Choroid plexus epithelial cell (primary cell): ENCODE results near the gene LRRC23.

Experiments used
- DNase-seq: peaks from one replicate; pipeline ENCODE4 v3.0.0-alpha.2; 2010; ENCODE audit warnings: low read depth
- H3K4me3 ChIP-seq: 2 replicates; pipeline ENCODE4 v1.5.1; 2011; ENCODE audit warnings: low read depth, mild to moderate bottlenecking, control low read depth, low read length, moderate library complexity
- TF ChIP-seq, protein P1 (sequence below): conservative IDR thresholded peaks from 2 replicates; pipeline ENCODE4 v1.5.1; 2011; ENCODE audit warnings: low read depth, mild to moderate bottlenecking, control low read depth, inconsistent platforms, low read length, moderate library complexity

The LRRC23 gene

DNA sequence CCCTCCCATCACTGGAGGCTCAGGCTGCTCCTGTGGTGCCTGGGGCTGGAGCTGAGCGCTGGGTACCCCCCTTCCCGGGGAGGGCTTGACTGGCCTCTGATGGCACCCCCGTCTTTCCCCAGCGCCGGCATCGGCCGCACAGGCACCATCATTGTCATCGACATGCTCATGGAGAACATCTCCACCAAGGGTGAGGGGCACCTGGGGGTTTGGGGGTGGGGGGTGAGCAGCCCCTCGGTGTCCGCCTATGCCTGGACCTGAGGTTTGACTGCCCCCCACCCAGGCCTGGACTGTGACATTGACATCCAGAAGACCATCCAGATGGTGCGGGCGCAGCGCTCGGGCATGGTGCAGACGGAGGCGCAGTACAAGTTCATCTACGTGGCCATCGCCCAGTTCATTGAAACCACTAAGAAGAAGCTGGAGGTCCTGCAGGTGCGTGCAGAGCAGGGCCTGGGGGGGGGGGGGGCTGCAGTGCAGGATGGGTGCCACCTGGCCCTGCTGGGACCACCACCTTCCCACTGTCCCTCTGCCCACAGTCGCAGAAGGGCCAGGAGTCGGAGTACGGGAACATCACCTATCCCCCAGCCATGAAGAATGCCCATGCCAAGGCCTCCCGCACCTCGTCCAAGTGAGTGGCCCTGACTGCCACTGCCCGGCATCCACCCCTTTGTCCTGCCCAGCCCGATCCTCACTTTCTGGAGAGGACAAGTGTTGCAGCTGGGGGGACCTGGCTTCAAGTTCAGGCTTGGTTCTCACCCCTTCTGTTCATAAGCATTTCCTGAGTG is 55.4 kb downstream of the LRRC23 start:
- no peak overlapping the region for H3K4me3 ChIP-seq
- TF ChIP-seq, protein P1, sequence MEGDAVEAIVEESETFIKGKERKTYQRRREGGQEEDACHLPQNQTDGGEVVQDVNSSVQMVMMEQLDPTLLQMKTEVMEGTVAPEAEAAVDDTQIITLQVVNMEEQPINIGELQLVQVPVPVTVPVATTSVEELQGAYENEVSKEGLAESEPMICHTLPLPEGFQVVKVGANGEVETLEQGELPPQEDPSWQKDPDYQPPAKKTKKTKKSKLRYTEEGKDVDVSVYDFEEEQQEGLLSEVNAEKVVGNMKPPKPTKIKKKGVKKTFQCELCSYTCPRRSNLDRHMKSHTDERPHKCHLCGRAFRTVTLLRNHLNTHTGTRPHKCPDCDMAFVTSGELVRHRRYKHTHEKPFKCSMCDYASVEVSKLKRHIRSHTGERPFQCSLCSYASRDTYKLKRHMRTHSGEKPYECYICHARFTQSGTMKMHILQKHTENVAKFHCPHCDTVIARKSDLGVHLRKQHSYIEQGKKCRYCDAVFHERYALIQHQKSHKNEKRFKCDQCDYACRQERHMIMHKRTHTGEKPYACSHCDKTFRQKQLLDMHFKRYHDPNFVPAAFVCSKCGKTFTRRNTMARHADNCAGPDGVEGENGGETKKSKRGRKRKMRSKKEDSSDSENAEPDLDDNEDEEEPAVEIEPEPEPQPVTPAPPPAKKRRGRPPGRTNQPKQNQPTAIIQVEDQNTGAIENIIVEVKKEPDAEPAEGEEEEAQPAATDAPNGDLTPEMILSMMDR, result no peak
- DNase-seq, result no peak

DNA sequence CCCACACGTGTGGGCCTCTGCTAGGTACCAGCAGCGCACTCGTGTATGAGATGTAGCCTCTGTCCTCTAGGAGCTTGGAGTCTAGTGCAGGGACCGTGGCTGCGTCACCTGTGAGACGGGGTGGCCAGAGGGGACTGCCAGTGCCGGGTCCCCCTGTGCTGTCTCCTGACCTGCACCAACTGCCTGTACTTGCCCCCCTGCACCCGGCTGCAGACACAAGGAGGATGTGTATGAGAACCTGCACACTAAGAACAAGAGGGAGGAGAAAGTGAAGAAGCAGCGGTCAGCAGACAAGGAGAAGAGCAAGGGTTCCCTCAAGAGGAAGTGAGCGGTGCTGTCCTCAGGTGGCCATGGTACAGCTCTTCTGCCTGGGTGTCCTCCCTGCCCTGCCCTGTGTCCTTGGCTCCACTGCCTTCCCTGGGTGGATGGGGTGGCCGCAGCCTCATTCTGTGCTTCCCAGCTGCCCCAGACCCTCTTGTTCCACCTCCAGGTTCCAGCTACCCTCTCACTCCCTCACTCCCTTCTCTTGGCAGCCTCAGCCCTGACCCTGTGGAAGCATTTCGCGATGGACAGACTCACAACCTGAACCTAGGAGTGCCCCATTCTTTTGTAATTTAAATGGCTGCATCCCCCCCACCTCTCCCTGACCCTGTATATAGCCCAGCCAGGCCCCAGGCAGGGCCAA is 56.1 kb downstream of the LRRC23 start:
- TF ChIP-seq, protein P1, result peak; percentile 62
- H3K4me3 ChIP-seq, result no peak overlapping the region
- peak; percentile 79 for DNase-seq

DNA sequence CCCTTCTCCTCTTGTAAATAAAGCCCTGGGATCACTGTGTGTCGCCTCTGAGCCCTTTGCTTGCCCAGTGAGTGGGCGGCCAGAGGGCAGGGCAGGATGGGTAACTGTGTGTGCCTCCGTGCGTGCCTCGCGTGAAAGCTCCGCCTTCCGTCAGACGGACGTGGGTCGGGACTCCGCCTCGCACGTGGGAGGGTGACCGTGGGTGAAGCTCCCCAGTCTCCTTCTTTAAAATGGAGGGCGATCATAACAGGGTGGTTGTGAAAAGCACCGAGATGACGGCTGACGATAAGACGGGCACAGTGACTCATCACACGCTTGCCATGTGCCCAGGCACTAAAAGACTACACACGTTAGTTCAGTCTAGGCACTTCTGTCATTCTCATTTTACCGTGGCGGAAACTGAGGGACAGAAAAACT is 56.7 kb downstream of the LRRC23 start:
- TF ChIP-seq, protein P1, result no peak
- no peak overlapping the region for H3K4me3 ChIP-seq
- DNase-seq, result no peak

DNA sequence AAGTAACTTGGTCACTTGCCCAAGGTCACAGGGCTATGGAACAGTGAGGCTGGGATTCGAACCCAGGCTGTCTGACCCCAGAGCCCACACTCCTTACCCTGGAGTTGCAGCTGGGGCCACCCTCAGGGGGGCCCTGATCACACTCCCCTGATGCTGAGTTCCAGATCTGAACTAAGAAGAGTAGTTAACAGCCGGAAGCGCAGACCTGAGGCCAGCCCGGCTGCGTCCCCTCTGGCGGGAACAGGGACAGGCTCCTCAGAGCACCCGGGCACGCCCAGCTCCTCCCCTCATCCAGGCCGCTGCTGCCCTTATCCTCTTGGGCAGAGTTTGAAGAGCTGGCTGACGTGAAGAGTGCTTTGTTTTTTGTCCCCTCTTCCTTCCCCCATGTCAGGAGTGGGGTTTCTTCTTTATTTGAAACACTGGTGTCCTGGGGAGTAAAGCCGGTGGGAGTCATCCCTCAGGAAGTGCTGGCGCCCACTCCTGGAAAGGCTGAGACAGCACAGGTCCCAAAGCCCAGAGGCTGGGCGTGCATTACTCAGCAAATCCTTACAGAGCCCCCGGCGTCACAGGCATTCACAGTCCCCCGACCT is 57.2 kb downstream of the LRRC23 start:
- H3K4me3 ChIP-seq, result peak overlapping the region; percentile 44
- DNase-seq, result peak; percentile 80
- TF ChIP-seq, protein P1, result peak; percentile 72

- no peak for DNase-seq
- TF ChIP-seq, protein P1, result no peak
- H3K4me3 ChIP-seq, result no peak overlapping the region
Measured at GRCh38 chr12:6962285-6963015, 57.8 kb downstream of the LRRC23 start.

DNA sequence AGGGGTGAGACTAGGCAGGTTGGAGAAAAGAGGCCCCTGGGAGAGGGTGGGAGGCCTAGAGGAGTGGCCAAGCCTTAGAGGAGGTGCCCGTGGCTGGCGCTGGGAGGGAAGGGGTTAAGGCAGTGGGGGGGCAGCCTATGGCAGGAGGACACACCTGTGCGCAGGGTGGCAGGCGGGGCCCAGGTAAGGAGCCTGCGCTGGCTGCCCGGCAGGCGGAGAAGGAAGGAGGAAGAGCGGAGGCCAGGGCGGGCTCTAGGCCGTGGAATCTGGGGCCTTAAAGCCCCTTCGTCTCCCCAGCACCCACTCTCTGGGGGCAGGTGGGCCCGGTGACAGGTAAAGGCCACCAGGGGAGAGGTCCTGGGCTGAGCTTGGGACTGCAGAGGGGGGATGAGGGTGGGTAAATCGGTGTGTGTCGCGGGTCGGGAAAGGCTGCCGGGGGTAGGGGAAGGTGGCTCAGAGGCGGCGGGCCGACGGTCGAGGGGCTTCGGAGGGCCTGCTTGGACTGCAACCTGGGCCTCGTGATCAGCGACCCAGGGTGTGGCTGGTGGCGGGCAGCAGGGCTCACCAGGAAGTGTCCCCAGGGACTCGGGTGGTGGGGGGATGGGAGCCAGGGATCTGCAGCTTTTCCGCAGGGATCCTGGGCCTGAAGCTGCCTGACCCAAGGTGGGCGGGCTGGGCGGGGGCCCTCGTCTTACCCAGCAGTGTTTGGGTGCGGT is 58.6 kb downstream of the LRRC23 start:
- TF ChIP-seq, protein P1, result no peak
- DNase-seq, result no peak
- no peak overlapping the region for H3K4me3 ChIP-seq
